Endodermal cell (in vitro differentiated cells): ENCODE results near the gene SAMD14. TPM values are rescaled to one million over a fixed set of nuclear protein-coding genes. Genes with fewer than 3 reads are reported as not detected.

Experiments used
- DNase-seq: peaks from one replicate; pipeline ENCODE4 v3.0.0-alpha.2; 2017
- H3K27ac ChIP-seq: 2 replicates; pipeline ENCODE4 v1.5.1; 2013; ENCODE audit warnings: mild to moderate bottlenecking, low read depth, low read length, moderate library complexity
- H3K27me3 ChIP-seq: 2 replicates; pipeline ENCODE4 v1.6.1; 2013; ENCODE audit warnings: mild to moderate bottlenecking, low read length, moderate library complexity; ENCODE audit not compliant: insufficient read depth, control insufficient read depth, poor library complexity, severe bottlenecking
- H3K36me3 ChIP-seq: 2 replicates; pipeline ENCODE4 v1.7.0; 2013; ENCODE audit warnings: mild to moderate bottlenecking, low read length, moderate library complexity; ENCODE audit not compliant: control insufficient read depth, insufficient read depth
- H3K4me1 ChIP-seq: one replicate; pipeline ENCODE4 v1.7.0; 2013; ENCODE audit warnings: low read length; ENCODE audit not compliant: control insufficient read depth, insufficient read depth
- H3K4me3 ChIP-seq: 2 replicates; pipeline ENCODE4 v1.5.1; 2013; ENCODE audit warnings: mild to moderate bottlenecking, low read length, moderate library complexity
- H3K9ac ChIP-seq: 2 replicates; pipeline ENCODE4 v1.6.1; 2013; ENCODE audit warnings: mild to moderate bottlenecking, low read length, moderate library complexity; ENCODE audit not compliant: poor library complexity, severe bottlenecking; ENCODE audit errors: extremely low read depth
- H3K9me3 ChIP-seq: 2 replicates; pipeline ENCODE4 v1.6.1; 2013; ENCODE audit warnings: mild to moderate bottlenecking, low read length, moderate library complexity; ENCODE audit not compliant: control insufficient read depth
- H3K27ac Mint-ChIP-seq: 2 replicates; pipeline ENCODE4 v1.8.0; 2020; ENCODE audit warnings: mixed read lengths
- H3K27me3 Mint-ChIP-seq: 2 replicates; pipeline ENCODE4 v1.8.0; 2021; ENCODE audit warnings: mild to moderate bottlenecking, mixed read lengths; ENCODE audit not compliant: insufficient read depth
- H3K36me3 Mint-ChIP-seq: 2 replicates; pipeline ENCODE4 v1.8.0; 2020; ENCODE audit warnings: low read depth, mixed read lengths
- H3K4me1 Mint-ChIP-seq: 2 replicates; pipeline ENCODE4 v1.8.0; 2020; ENCODE audit warnings: mixed read lengths
- H3K4me3 Mint-ChIP-seq: 2 replicates; pipeline ENCODE4 v1.8.0; 2020; ENCODE audit warnings: mild to moderate bottlenecking, moderate library complexity, mixed read lengths
- H3K9me3 Mint-ChIP-seq: 2 replicates; pipeline ENCODE4 v1.8.0; 2020; ENCODE audit warnings: mild to moderate bottlenecking, mixed read lengths
- WGBS, 2 experiments: methylation state at CpG; one replicate each; pipeline versions ENCODE4 v1.1.5 to v1.1.7; 2013; ENCODE audit warnings: missing lambda C conversion rate in 2 of 2, mixed read lengths in 1 of 2; ENCODE audit not compliant: insufficient coverage in 1 of 2, insufficient read length in 1 of 2; 5-methylcytosine and 5-hydroxymethylcytosine counted together
- total RNA-seq, 2 donors: library from RNA; stranded (reverse); fragmentation: NEBNext Ultra II Directional in 1 of 2; extraction: Animal tissue kit (Norgen Biotek cat#: 25700) in 1 of 2; gene quantifications; 2 replicates in 1 of 2; 3 replicates in 1 of 2; pipeline ENCODE4 v1.2.1, GENCODE V29; 2021
- TF ChIP-seq, protein P1 (sequence below): fragments of 200-600 bp; sonication (generic); conservative IDR thresholded peaks from 2 replicates; pipeline ENCODE4 v1.5.0; 2021; ENCODE audit warnings: antibody characterized with exemption, mild to moderate bottlenecking

The SAMD14 gene
- total RNA-seq, 2 donors from 2014 or later: 9.5 to 23.2 TPM

- no peak overlapping the region for H3K27ac ChIP-seq
Measured at GRCh38 chr17:50109207-50109606, 20.8 kb downstream of the SAMD14 start.

DNA sequence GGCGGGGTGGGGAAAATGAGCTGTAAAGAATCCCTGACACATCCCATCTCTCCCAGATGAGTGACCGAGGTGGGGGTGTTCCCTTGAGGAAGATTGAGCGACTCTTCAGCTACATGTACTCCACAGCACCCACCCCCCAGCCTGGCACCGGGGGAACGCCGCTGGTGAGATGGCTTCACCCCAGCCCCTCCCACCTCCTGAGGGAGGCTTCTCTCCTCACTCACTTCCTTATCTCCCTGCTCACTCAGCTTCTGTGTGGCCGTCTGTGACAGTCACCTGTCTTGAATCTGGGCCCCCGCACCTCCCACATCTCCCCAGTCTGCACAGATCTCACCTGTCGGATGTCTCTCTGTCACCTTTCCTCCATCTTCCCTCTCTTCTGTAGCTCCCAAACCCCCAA is 21.4 kb downstream of the SAMD14 start:
- Histone ChIP-seq H3K9ac (no peak overlapping the region), H3K27ac (no peak overlapping the region), H3K4me1 (peaks cover 9% of the 10 kb centered on the region), H3K36me3 (peaks cover 3% of the 10 kb centered on the region), H3K9me3 (no peaks in the 10 kb centered on the region), H3K27me3 (no peaks in the 10 kb centered on the region), H3K4me3 (no peak overlapping the region)
- Mint-ChIP-seq H3K9me3 (no peaks in the 10 kb centered on the region), H3K4me3 (no peak overlapping the region), H3K27ac (no peak overlapping the region), H3K27me3 (no peaks in the 10 kb centered on the region), H3K36me3 (peaks cover 5% of the 10 kb centered on the region), H3K4me1 (peaks cover 5% of the 10 kb centered on the region)
- no peak for DNase-seq
- TF ChIP-seq, protein P1, sequence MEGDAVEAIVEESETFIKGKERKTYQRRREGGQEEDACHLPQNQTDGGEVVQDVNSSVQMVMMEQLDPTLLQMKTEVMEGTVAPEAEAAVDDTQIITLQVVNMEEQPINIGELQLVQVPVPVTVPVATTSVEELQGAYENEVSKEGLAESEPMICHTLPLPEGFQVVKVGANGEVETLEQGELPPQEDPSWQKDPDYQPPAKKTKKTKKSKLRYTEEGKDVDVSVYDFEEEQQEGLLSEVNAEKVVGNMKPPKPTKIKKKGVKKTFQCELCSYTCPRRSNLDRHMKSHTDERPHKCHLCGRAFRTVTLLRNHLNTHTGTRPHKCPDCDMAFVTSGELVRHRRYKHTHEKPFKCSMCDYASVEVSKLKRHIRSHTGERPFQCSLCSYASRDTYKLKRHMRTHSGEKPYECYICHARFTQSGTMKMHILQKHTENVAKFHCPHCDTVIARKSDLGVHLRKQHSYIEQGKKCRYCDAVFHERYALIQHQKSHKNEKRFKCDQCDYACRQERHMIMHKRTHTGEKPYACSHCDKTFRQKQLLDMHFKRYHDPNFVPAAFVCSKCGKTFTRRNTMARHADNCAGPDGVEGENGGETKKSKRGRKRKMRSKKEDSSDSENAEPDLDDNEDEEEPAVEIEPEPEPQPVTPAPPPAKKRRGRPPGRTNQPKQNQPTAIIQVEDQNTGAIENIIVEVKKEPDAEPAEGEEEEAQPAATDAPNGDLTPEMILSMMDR: no peak
- 88 to 91% methylated on average over 3 to 8 of the region's 9 CpGs for WGBS, 2 experiments

More at GRCh38 chr17:50109207-50109606, 20.8 kb downstream of the SAMD14 start:
- H3K27me3 Mint-ChIP-seq: no peaks in the 10 kb centered on the region
- Histone ChIP-seq H3K36me3 (peaks cover 5% of the 10 kb centered on the region), H3K4me3 (no peak overlapping the region), H3K27me3 (no peaks in the 10 kb centered on the region), H3K9me3 (no peaks in the 10 kb centered on the region), H3K4me1 (peaks cover 9% of the 10 kb centered on the region), H3K9ac (no peak overlapping the region)
- WGBS, 2 experiments: 94 to 95% methylated on average over 5 to 7 of the region's 7 CpGs
- DNase-seq: no peak
- H3K4me1 Mint-ChIP-seq: peaks cover 5% of the 10 kb centered on the region
- H3K4me3 Mint-ChIP-seq: no peak overlapping the region
- H3K36me3 Mint-ChIP-seq: peaks cover 5% of the 10 kb centered on the region
- no peak overlapping the region for H3K27ac Mint-ChIP-seq
- TF ChIP-seq, protein P1: no peak
- no peaks in the 10 kb centered on the region for H3K9me3 Mint-ChIP-seq

GRCh38 chr17:50107790-50108414 is 22.1 kb downstream of the SAMD14 start:
- peaks cover 5% of the 10 kb centered on the region for H3K36me3 Mint-ChIP-seq
- H3K27me3 Mint-ChIP-seq: no peaks in the 10 kb centered on the region
- H3K4me1 ChIP-seq: peaks cover 9% of the 10 kb centered on the region
- no peak overlapping the region for H3K4me3 Mint-ChIP-seq
- no peaks in the 10 kb centered on the region for H3K36me3 ChIP-seq
- DNase-seq: no peak
- H3K9me3 Mint-ChIP-seq: no peaks in the 10 kb centered on the region
- 91 to 92% methylated on average over 2 to 10 of the region's 10 CpGs for WGBS, 2 experiments
- H3K9ac ChIP-seq: no peak overlapping the region
- no peaks in the 10 kb centered on the region for H3K27me3 ChIP-seq
- peaks cover 5% of the 10 kb centered on the region for H3K4me1 Mint-ChIP-seq
- TF ChIP-seq, protein P1: no peak
- no peak overlapping the region for H3K27ac ChIP-seq
- no peak overlapping the region for H3K27ac Mint-ChIP-seq
- no peaks in the 10 kb centered on the region for H3K9me3 ChIP-seq
- H3K4me3 ChIP-seq: no peak overlapping the region
